NCI-H774 (cell line): ENCODE measurements around the gene AGFG2.
"Not testable (repeated sequence)": the region's sequence is repeated elsewhere in the genome, so short reads cannot be mapped to it uniquely, and the experiment has no call there.

Experiments
- DNase-seq: peaks from one replicate; lab custom pipeline; 2025; lab: John Stamatoyannopoulos, UW

AGFG2 gene

DNA sequence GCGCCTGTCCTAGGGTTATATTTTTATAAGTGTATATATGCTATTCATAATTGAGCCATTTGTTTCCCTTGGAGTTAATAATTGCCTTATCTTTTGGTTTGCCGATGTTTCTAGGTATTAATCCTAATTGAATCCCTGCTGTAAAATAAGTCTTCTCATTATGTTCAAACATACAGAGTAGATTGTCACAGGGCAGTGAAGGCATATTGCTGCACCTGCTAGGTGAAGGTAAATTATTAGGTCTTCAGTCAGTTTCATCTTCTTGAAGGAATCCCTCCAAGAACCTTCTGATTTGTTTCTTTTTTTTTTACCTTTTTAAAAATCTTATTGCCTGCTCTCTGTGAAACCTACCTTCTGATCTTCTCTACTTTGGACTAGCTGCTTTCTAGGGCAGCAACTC lies 17.9 kb upstream of the AGFG2 start:
- DNase-seq: no peak

GRCh38 chr7:100521909-100522593 lies 17.0 kb upstream of the AGFG2 start:
- not testable (repeated sequence) for DNase-seq

DNA sequence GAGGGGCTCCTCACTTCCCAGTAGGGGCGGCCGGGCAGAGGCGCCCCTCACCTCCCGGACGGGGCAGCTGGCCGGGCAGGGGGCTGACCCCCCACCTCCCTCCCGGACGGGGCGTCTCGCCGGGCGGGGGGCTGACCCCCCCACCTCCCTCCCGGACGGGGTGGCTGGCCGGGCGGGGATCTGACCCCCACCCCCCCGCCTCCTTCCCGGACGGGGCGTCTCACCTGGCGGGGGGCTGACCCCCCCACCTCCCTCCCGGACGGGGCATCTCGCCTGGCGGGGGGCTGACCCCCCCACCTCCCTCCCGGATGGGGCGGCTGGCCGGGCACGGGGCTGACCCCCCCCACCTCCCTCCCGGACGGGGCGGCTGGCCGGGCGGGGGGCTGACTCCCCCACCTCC lies 15.8 kb upstream of the AGFG2 start:
- not testable (repeated sequence) for DNase-seq

GRCh38 chr7:100528108-100528866 lies 10.7 kb upstream of the AGFG2 start:
- not testable (repeated sequence) for DNase-seq

- DNase-seq: no peak
Observed at GRCh38 chr7:100532165-100533022, 6.6 kb upstream of the AGFG2 start.

DNA sequence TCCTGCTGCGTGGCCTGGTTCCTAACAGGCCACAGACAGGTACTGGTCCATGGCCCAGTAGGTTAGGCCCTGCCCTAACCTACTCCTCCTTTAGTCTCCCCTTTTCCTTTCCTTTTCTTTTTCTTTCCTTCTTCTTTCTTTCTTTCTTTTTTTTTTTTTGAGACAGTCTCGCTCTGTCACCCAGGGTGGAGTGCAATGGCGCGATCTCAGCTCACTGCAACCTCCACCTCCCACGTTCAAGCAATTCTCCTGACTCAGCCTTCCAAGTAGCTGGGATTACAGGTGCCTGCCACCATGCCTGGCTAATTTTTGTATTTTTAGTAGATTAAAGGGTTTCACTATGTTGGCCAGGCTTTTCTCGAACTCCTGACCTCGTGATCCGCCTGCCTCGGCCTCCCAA lies 3.0 kb upstream of the AGFG2 start:
- DNase-seq: not testable (repeated sequence)

DNA sequence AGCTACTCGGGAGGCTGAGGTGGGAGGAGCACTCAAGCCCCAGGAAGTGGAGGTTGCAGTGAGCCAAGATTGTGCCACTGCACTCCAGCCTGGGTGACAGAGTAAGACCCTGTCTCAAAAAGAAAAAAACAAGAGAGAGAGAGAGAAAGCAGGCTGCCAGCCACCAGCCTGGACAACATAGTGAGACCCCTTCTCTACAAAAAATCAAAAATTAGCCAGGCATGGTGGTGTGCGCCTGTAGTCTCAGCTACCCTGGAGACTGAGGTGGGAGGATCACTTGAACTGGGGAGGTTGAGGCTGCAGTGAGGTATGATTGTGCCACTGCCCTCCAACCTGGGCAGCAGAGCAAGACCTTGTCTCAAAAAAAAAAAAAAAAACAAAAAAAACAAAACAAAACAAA lies 2.3 kb upstream of the AGFG2 start:
- not testable (repeated sequence) for DNase-seq

DNA sequence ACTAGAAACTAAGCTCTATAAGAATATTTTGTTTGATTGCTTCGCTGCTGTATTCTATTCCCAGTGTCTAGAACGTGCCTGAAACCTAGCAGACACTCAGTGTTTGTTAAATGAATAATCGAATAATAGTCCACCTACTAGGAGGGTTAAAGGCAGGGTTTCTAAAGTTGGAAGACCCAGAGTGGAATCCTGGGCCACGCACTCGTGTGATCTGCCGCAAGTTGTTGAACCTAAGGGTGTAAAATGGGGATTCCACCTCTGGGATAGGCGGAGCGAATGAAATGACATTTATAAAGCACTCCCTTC lies 702 bp upstream of the AGFG2 start:
- DNase-seq: no peak

DNA sequence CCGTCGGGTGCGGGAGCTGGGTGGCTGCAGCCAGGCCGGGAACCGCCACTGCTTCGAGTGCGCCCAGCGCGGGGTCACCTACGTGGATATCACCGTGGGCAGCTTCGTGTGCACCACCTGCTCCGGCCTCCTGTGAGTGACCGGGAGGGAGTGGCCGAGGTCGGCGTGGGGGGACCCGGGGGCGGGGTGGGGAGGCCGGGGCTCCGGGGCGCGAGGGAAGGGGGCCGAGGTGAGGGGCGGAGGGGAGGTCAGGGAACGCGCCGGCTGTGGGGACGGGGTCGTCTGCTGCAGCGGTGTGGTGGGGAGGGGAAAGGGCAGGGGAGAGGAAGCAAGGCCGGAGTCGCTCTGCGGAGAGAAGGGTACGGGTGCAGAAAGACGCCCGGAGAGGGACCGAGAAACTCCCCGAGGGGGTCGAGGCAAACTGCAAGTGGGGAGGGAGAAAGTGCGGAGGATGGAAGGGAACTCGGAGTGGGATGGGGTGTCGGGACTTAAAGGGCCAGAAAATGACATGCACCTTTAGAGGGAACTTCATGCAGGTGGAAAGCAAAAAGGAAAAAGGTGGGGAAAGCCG lies 518 bp downstream of the AGFG2 start:
- no peak for DNase-seq

DNA sequence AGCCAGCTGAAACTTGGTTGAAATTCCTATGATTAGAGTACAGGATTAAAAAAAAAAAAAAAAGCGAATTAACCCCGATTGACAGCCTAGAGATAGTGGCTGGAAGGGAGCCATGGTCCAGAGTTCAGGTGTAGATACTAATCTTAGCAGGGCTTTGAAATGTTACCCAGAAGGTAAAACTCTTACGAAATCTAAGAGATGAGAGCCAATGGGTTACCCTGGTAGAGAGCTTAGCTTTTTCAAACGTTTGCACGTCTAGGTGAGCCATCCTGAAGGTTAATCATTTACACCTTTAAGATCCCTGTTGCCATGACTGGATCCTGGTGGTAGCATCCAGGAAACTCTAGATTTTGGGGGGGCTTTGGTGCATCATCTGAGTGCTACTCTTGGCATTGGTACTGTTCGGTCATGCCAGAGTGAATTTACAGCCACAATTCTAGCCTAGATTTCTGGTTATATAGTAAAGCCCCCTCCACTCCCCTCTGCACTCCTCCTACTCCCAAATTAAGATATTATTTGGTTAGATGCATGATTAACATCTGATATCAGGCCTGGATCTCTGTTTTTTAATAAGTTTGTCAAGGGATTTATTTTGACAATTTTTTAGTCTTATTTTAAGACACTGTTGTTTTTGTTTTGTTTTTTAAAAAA lies 1.2 kb downstream of the AGFG2 start:
- DNase-seq: no peak

GRCh38 chr7:100541309-100541708 lies 2.3 kb downstream of the AGFG2 start:
- DNase-seq: not testable (repeated sequence)

DNA sequence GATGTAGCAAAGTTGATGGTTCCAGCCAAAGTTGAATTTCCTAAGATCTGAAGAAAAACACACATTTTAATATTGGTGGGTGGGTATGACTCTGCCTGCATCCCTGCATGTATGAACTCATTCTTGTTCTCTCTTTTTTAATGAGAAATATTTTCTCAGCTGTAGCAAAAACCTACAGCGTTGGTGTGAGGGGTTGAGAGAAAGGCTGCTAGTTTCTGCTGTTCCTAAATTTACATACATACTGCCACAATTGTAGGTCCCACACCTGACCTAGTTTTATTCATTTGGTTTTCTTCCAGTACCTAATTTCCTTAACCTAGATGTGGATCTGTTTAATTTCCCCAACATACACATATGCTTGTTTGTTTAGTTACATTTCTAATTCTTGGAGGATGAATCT lies 4.6 kb downstream of the AGFG2 start:
- DNase-seq: no peak

DNA sequence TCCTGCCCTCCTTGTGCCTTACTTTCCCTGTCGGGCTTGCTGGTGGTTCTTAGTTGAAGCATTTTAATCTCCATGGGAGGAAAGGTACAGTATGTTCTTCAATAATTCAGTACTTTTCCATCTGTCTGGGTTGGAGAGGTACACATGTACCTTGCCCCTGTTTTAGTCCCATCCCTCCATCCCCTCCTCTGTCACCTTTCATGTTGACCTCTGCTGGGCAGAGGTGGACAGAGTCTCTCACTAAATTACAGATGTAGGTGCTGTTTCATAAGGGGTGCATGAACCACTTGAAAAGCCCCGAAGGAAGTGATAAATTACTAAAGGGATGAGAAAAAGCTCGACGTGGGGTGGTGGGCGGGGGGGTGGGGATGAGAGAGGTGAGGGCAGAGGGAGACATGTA lies 5.4 kb downstream of the AGFG2 start:
- DNase-seq: no peak

- no peak for DNase-seq
Observed at GRCh38 chr7:100544967-100545359, 6.0 kb downstream of the AGFG2 start.

DNA sequence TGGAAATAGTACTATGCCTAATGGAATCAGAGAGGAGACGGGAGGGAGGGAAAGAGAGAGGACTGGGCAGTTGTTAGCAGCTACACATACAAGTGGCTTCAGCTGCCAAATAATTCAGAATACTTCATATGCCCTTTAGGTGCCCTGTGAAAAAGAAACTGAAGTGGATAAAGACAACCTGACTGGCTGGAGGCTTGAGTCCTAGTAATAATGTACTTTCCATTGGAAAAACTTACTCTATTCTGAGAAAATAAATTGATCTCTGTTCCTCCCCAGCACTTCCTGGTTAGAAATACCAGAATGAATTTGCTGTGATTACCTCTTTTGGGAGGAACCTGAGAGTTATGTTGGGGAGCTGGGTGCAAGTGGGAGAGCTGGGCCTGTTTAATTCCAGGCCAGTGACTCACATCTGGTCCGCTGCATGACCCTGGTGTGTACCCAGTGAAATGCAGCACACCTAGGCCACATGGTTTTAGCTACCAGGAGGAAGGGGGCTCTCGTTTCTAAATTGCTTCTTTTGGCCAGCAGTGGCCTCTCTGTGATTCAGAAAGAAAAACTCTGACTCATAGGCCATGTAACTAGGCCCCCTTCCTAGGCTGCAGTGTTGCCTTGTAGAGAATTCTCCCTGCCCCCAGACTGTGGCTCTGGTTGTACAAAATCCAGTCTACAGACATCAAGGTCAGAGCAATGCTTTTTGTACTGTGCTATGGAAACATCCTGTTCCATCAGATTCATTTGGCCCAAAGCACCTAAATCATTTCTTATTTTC lies 6.5 kb downstream of the AGFG2 start:
- DNase-seq: peak; percentile 5

DNA sequence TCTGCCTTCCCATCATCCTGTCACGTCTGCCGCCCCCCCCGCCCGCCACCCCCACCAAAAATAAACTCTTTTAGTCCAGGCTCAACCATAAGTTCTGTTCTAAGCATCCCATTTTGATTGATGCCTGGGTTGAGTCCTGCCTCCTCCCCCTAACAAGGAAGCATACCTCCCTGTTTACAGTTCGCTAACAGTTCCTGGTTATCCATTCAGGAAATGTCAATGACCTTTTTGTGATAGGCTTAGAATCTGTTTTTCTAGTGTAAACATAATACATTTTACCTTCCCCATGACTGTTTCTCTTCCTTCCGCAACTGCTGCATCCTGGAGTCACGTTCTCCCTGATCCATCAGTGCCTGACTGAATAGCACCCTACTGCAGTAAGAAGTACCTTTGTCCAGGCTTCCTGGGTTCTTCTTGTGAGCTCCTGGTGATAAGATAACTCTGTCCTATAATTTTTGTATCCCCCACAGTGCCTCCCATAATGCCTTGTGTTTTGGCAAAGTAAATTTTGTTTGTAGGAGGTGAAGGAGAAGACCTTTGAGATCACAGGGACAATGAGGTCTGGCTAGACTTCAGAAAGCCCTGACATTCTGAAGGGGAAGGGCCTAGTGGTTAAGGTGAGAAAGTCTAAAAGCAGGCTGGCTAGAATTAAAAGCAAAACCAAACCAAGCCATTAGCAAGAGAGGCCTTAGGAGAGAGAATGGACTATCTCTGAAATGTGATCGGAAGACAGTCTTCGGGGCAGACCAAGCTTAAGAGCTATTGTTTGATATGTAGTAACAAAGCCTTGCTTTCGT lies 7.3 kb downstream of the AGFG2 start:
- DNase-seq: peak; percentile 62

DNA sequence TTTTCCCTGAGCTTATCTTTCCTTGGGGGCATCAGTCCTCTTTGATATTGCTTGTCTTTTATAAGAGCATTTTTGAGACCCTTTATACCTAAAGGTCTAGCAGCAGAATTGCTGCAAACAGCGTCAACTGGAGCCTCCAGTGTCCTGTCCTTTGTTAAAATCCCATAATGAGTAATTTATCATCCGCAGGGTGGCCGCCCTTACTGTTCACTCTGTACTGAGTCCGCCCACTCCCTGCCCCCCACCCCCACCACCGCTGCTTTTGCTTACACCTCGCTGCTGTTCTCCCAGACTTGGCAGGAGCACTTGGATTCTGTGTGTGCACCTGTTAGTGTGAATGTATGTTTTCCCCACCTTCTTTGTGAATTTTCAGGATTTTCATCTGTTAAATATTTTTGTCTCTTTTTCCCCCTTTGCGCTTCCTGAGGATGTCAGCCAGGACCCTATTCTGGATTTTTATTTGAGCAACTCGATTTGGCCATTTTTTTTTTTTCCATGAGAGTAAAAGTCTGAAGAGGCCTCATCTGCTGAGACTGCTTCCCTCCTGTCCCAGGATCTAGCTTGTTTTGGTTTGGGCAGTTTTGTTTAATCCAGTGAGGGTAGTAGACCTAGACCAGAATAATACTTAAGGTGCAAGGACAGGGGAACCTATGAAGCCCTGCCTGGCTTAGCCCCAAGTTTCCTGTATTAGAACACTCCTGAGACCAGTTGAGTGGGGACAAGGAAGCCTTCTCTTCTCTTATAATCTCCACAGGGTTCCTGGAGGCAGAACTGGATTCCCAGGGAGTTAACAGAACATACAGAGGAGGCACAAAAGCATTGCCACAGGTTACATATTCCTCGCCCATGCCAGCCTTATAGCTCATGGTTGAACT lies 8.2 kb downstream of the AGFG2 start:
- DNase-seq: peak; percentile 34

GRCh38 chr7:100547872-100548271 lies 8.9 kb downstream of the AGFG2 start:
- DNase-seq: no peak

GRCh38 chr7:100548446-100548845 lies 9.4 kb downstream of the AGFG2 start:
- not testable (repeated sequence) for DNase-seq
